IMR-90 (cell line): ENCODE results near the gene RMND5A. TPM values are rescaled to one million over a fixed set of nuclear protein-coding genes. Genes with fewer than 3 reads are reported as not detected.

Experiments used
- ATAC-seq: fragments of 200-7000 bp; cut with Tn5 transposase; 2 replicates; pipeline ENCODE4 v1.9.1; 2020; ENCODE audit warnings: low read depth, mild to moderate bottlenecking, moderate library complexity
- BruUV-seq: library from RNA; stranded (reverse); fragments of 400-500 nt; replicated peaks from 2 replicates; lab custom pipeline; 2021; lab: Mats Ljungman, UMichigan
- CTCF ChIA-PET: fragments of 300-600 bp; formaldehyde crosslinking; extraction: SDS; loops from one replicate; lab custom pipeline; 2021; ENCODE audit warnings: antibody characterized with exemption; lab: Yijun Ruan, JAX
- POLR2A ChIA-PET: fragments of 300-600 bp; sonication (Branson Sonifier 250); formaldehyde crosslinking; loops from one replicate; lab custom pipeline; 2022; ENCODE audit warnings: antibody characterized with exemption; ENCODE audit not compliant: unreplicated experiment; lab: Charles Lee
- DNase-seq: peaks from one replicate; pipeline ENCODE4 v3.0.0; 2013
- H2AFZ ChIP-seq: replicated peaks from 2 replicates; pipeline ENCODE3; 2013; ENCODE audit warnings: low read length, mild to moderate bottlenecking; ENCODE audit not compliant: poor library complexity
- H2AK5ac ChIP-seq: 2 replicates; pipeline ENCODE4 v1.6.1; 2013; ENCODE audit warnings: low read depth, low read length, inconsistent platforms
- H2AK9ac ChIP-seq: replicated peaks from 2 replicates; pipeline ENCODE3; 2013; ENCODE audit warnings: mild to moderate bottlenecking, low read depth, low read length, moderate library complexity; ENCODE audit not compliant: poor library complexity
- H2BK120ac ChIP-seq: 2 replicates; pipeline ENCODE4 v1.6.1; 2013; ENCODE audit warnings: low read depth, low read length, inconsistent platforms
- H2BK15ac ChIP-seq: 3 replicates; pipeline ENCODE4 v1.6.1; 2013; ENCODE audit warnings: low read depth, low read length, inconsistent platforms
- H2BK20ac ChIP-seq: 2 replicates; pipeline ENCODE4 v1.6.1; 2013; ENCODE audit warnings: low read depth, mild to moderate bottlenecking, inconsistent platforms, low read length, moderate library complexity
- H2BK5ac ChIP-seq: 2 replicates; pipeline ENCODE4 v1.6.1; 2013; ENCODE audit warnings: mild to moderate bottlenecking, low read depth, low read length, inconsistent platforms; ENCODE audit not compliant: poor library complexity, severe bottlenecking
- H3K14ac ChIP-seq: replicated peaks from 2 replicates; pipeline ENCODE4 v1.6.1; 2013; ENCODE audit warnings: low read depth, low read length, inconsistent platforms
- H3K18ac ChIP-seq: 2 replicates; pipeline ENCODE4 v1.6.1; 2013; ENCODE audit warnings: low read depth, low read length, control low read depth
- H3K23ac ChIP-seq: 2 replicates; pipeline ENCODE4 v1.6.1; 2013; ENCODE audit warnings: low read depth, low read length, inconsistent platforms
- H3K27ac ChIP-seq: 2 replicates; pipeline ENCODE4 v1.5.1; 2013; ENCODE audit warnings: mild to moderate bottlenecking, control low read depth, low read length; ENCODE audit not compliant: insufficient read depth
- H3K27me3 ChIP-seq: 2 replicates; pipeline ENCODE4 v1.6.1; 2013; ENCODE audit warnings: low read length; ENCODE audit not compliant: control insufficient read depth, insufficient read depth
- H3K36me3 ChIP-seq: 2 replicates; pipeline ENCODE4 v1.6.1; 2013; ENCODE audit warnings: low read length, mixed read lengths; ENCODE audit not compliant: control insufficient read depth, insufficient read depth
- H3K4ac ChIP-seq: 2 replicates; pipeline ENCODE4 v1.6.1; 2013; ENCODE audit warnings: low read depth, low read length, inconsistent platforms
- H3K4me1 ChIP-seq: 2 replicates; pipeline ENCODE4 v1.6.1; 2013; ENCODE audit warnings: low read length, mixed read lengths; ENCODE audit not compliant: control insufficient read depth, insufficient read depth
- H3K4me2 ChIP-seq: 2 replicates; pipeline ENCODE4 v1.6.1; 2013; ENCODE audit warnings: low read depth, mild to moderate bottlenecking, control low read depth, low read length, moderate library complexity
- H3K4me3 ChIP-seq: 2 replicates; pipeline ENCODE4 v1.5.1; 2013; ENCODE audit warnings: low read depth, mild to moderate bottlenecking, control low read depth, low read length, moderate library complexity; ENCODE audit not compliant: insufficient read depth
- H3K56ac ChIP-seq: 2 replicates; pipeline ENCODE4 v1.6.1; 2013; ENCODE audit warnings: low read length, inconsistent platforms; ENCODE audit not compliant: insufficient read depth; ENCODE audit errors: extremely low read depth
- H3K79me1 ChIP-seq, 2 experiments: 2 replicates each; pipeline ENCODE4 v1.6.1; 2013; ENCODE audit warnings: low read length in 2 of 2, inconsistent platforms in 1 of 2, low read depth in 1 of 2
- H3K9ac ChIP-seq: 2 replicates; pipeline ENCODE4 v1.6.1; 2013; ENCODE audit warnings: low read depth, low read length, control low read depth
- H3K9me1 ChIP-seq: 2 replicates; pipeline ENCODE4 v1.6.1; 2013; ENCODE audit warnings: low read length, inconsistent platforms; ENCODE audit not compliant: insufficient read depth
- H3K9me3 ChIP-seq: 2 replicates; pipeline ENCODE4 v1.6.1; 2013; ENCODE audit warnings: low read length; ENCODE audit not compliant: control insufficient read depth, insufficient read depth
- H4K20me1 ChIP-seq: 2 replicates; pipeline ENCODE4 v1.6.1; 2013; ENCODE audit warnings: low read length, inconsistent platforms; ENCODE audit not compliant: insufficient read depth
- H4K5ac ChIP-seq: 2 replicates; pipeline ENCODE4 v1.6.1; 2013; ENCODE audit warnings: mild to moderate bottlenecking, low read depth, low read length, control low read depth
- H4K8ac ChIP-seq, 2 experiments: 2 replicates each; pipeline ENCODE4 v1.6.1; 2013; ENCODE audit warnings: low read depth in 2 of 2, low read length in 2 of 2, control low read depth in 1 of 2, inconsistent platforms in 1 of 2
- H4K91ac ChIP-seq: 2 replicates; pipeline ENCODE4 v1.6.1; 2013; ENCODE audit warnings: low read depth, low read length, inconsistent platforms; ENCODE audit not compliant: insufficient read depth
- BHLHE40 ChIP-seq: fragments of 150-350 bp; IDR thresholded peaks from 2 replicates; pipeline ENCODE4 v1.6.1; 2016; ENCODE audit warnings: mild to moderate bottlenecking, low read depth, low read length
- CEBPB ChIP-seq: IDR thresholded peaks from 2 replicates; pipeline ENCODE4 v1.6.1; 2012; ENCODE audit warnings: low read depth, low read length, improper control_type of control experiment
- CHD1 ChIP-seq: IDR thresholded peaks from 2 replicates; pipeline ENCODE4 v1.6.1; 2012; ENCODE audit warnings: low read depth, low read length, improper control_type of control experiment
- CTCF ChIP-seq: conservative IDR thresholded peaks from 2 replicates; pipeline ENCODE4 v1.5.1; 2012; ENCODE audit warnings: mild to moderate bottlenecking, low read depth, low read length, improper control_type of control experiment
- ELK1 ChIP-seq: fragments of 150-350 bp; IDR thresholded peaks from 2 replicates; pipeline ENCODE4 v1.6.1; 2016; ENCODE audit warnings: low read depth, mild to moderate bottlenecking, low read length, moderate library complexity, borderline replicate concordance
- FOS ChIP-seq: fragments of 150-350 bp; IDR thresholded peaks from 2 replicates; pipeline ENCODE4 v1.6.1; 2016; ENCODE audit warnings: low read depth, low read length
- MAFK ChIP-seq: IDR thresholded peaks from 2 replicates; pipeline ENCODE4 v1.6.1; 2012; ENCODE audit warnings: low read depth, low read length, improper control_type of control experiment
- MAZ ChIP-seq: IDR thresholded peaks from 2 replicates; pipeline ENCODE4 v1.6.1; 2012; ENCODE audit warnings: low read depth, mild to moderate bottlenecking, low read length, improper control_type of control experiment, moderate library complexity, borderline replicate concordance
- MXI1 ChIP-seq: IDR thresholded peaks from 2 replicates; pipeline ENCODE4 v1.6.1; 2012; ENCODE audit warnings: low read depth, mild to moderate bottlenecking, low read length, moderate library complexity, borderline replicate concordance
- NFE2L2 ChIP-seq: fragments of 150-350 bp; IDR thresholded peaks from 2 replicates; pipeline ENCODE4 v1.6.1; 2016; ENCODE audit warnings: low read depth, mild to moderate bottlenecking, low read length
- POLR2A ChIP-seq: IDR thresholded peaks from 2 replicates; pipeline ENCODE4 v1.6.1; 2012; ENCODE audit warnings: mild to moderate bottlenecking, low read depth, low read length
- RAD21 ChIP-seq: IDR thresholded peaks from 2 replicates; pipeline ENCODE4 v1.6.1; 2012; ENCODE audit warnings: low read length, improper control_type of control experiment
- RCOR1 ChIP-seq: IDR thresholded peaks from 2 replicates; pipeline ENCODE4 v1.6.1; 2012; ENCODE audit warnings: mild to moderate bottlenecking, low read length, improper control_type of control experiment; ENCODE audit not compliant: insufficient replicate concordance
- RFX5 ChIP-seq: IDR thresholded peaks from 2 replicates; pipeline ENCODE4 v1.8.0; 2012; ENCODE audit warnings: low read depth, mild to moderate bottlenecking, low read length, moderate library complexity
- SMC3 ChIP-seq: fragments of 150-350 bp; IDR thresholded peaks from 2 replicates; pipeline ENCODE4 v1.6.1; 2016; ENCODE audit warnings: low read depth, mild to moderate bottlenecking, antibody characterized with exemption, low read length, moderate library complexity
- USF2 ChIP-seq: fragments of 150-350 bp; IDR thresholded peaks from 2 replicates; pipeline ENCODE4 v1.6.1; 2017; ENCODE audit warnings: mild to moderate bottlenecking, antibody characterized with exemption, low read length, low read depth
- WGBS, 2 experiments: methylation state at CpG; one replicate each; pipeline versions ENCODE4 v1.1.5 to v1.1.7; 2013; ENCODE audit warnings: missing lambda C conversion rate in 2 of 2; ENCODE audit not compliant: insufficient read length in 1 of 2; ENCODE audit errors: extremely low coverage in 2 of 2; 5-methylcytosine and 5-hydroxymethylcytosine counted together
- dilution Hi-C: fragments of 300-500 bp; cut with HindIII; formaldehyde crosslinking; loops from one replicate; pipeline ENCODE4 v1.14.3; 2018; ENCODE audit warnings: low sequenced_read_pairs; ENCODE audit not compliant: unreplicated experiment
- in situ Hi-C: fragments of 300-500 bp; cut with MboI; formaldehyde crosslinking; loops from 3 replicates; pipeline ENCODE4 v1.14.3; 2019; ENCODE audit warnings: low sequenced_read_pairs, inconsistent platforms, mixed read lengths
- intact Hi-C: fragments of 100-400 bp; cut with micrococcal nuclease; formaldehyde crosslinking; loops from 2 replicates; pipeline ENCODE4 v1.10.0; 2022
- polyA plus RNA-seq, 3 experiments: library from polyadenylated mRNA; depleted of rRNA; stranded (reverse); fragments of >200 nt; gene quantifications; 2 replicates each; pipeline ENCODE4 v1.2.3, GENCODE V29; 2012; ENCODE audit warnings: low replicate concordance in 1 of 3
- total RNA-seq: library from RNA; depleted of rRNA; stranded (reverse); fragments of >200 nt; gene quantifications from 2 replicates; pipeline ENCODE4 v1.2.3, GENCODE V29; 2012

RMND5A gene
- total and polyA plus RNA-seq, 2 of the 4 experiments (the other 2 are of a cell fraction) = 5.1 to 16.0 TPM

- Histone ChIP-seq H3K56ac (no peak overlapping the region), H3K4me2 (no peak overlapping the region), H2AK5ac (no peak overlapping the region), H3K27me3 (peaks cover 7% of the 10 kb centered on the region), H4K8ac (no peak overlapping the region), H2BK5ac (no peak overlapping the region), H3K9me3 (no peaks in the 10 kb centered on the region), H3K79me1 (no peaks in the 10 kb centered on the region), H3K4me3 (no peak overlapping the region), H2AFZ (no peak overlapping the region), H3K23ac (no peak overlapping the region), H4K5ac (no peak overlapping the region), H3K9ac (no peak overlapping the region), H3K36me3 (no peaks in the 10 kb centered on the region), H3K9me1 (no peaks in the 10 kb centered on the region), H4K20me1 (no peaks in the 10 kb centered on the region), H3K27ac (no peak overlapping the region), H2BK20ac (no peak overlapping the region), H2BK15ac (no peak overlapping the region), H2BK120ac (no peak overlapping the region), H3K4me1 (no peaks in the 10 kb centered on the region), H2AK9ac (no peak overlapping the region), H4K91ac (no peak overlapping the region), H3K4ac (no peak overlapping the region), H3K18ac (no peak overlapping the region), H3K14ac (no peak overlapping the region)
- no CpG with 5 or more reads among the region's 3 CpGs for WGBS, 2 experiments
- in situ Hi-C loops (no loop called here), dilution Hi-C loops (no loop called here), intact Hi-C loops (no loop called here)
- TF ChIP-seq CEBPB (no peak), USF2 (no peak), FOS (no peak), BHLHE40 (no peak), MAZ (no peak), NFE2L2 (no peak), POLR2A (no peak), MXI1 (no peak), CHD1 (no peak), CTCF (no peak), SMC3 (no peak), RCOR1 (no peak), RAD21 (no peak), RFX5 (no peak), ELK1 (no peak), MAFK (no peak)
- ATAC-seq = no peak
- DNase-seq = no peak
- ChIA-PET CTCF (no interaction called here), POLR2A (no interaction called here)
- BruUV-seq = no TSS peak
Measured at GRCh38 chr2:86675511-86676015, 44.5 kb upstream of the RMND5A start.
